Bronchial epithelial cell (primary cell): Measurements from ENCODE around the gene TFAM. TPM values are rescaled to one million over a fixed set of nuclear protein-coding genes. Genes with fewer than 3 reads are reported as not detected.

Experiments used
- DNase-seq: peaks from one replicate; pipeline ENCODE4 v3.0.0-alpha.2; 2010; ENCODE audit warnings: low read depth
- FAIRE-seq: peaks from 2 replicates; lab custom pipeline; 2011; peaks lifted over from hg19 to GRCh38; lab: Jason Lieb, UNC
- H3K27me3 ChIP-seq: 2 replicates; pipeline ENCODE4 v1.5.1; 2011; ENCODE audit warnings: low read length; ENCODE audit not compliant: control insufficient read depth, insufficient read depth
- H3K36me3 ChIP-seq: 2 replicates; pipeline ENCODE4 v1.5.1; 2011; ENCODE audit warnings: low read length; ENCODE audit not compliant: control insufficient read depth, insufficient read depth
- H3K4me3 ChIP-seq: 2 replicates; pipeline ENCODE4 v1.5.1; 2011; ENCODE audit warnings: mild to moderate bottlenecking, low read depth, low read length, control low read depth
- total RNA-seq: library from RNA; depleted of rRNA; stranded (reverse); fragments of >200 nt; gene quantifications from 2 replicates; pipeline ENCODE4 v1.2.1, GENCODE V29; 2014
- TF ChIP-seq, protein P1 (sequence below): IDR thresholded peaks from 2 replicates; pipeline ENCODE4 v1.5.1; 2011; ENCODE audit warnings: mild to moderate bottlenecking, moderate library complexity, low read length, control low read depth, inconsistent platforms; ENCODE audit not compliant: insufficient read depth, severe bottlenecking

The TFAM gene
- 31.9 and 36.1 TPM in 2 replicates for total RNA-seq

DNA sequence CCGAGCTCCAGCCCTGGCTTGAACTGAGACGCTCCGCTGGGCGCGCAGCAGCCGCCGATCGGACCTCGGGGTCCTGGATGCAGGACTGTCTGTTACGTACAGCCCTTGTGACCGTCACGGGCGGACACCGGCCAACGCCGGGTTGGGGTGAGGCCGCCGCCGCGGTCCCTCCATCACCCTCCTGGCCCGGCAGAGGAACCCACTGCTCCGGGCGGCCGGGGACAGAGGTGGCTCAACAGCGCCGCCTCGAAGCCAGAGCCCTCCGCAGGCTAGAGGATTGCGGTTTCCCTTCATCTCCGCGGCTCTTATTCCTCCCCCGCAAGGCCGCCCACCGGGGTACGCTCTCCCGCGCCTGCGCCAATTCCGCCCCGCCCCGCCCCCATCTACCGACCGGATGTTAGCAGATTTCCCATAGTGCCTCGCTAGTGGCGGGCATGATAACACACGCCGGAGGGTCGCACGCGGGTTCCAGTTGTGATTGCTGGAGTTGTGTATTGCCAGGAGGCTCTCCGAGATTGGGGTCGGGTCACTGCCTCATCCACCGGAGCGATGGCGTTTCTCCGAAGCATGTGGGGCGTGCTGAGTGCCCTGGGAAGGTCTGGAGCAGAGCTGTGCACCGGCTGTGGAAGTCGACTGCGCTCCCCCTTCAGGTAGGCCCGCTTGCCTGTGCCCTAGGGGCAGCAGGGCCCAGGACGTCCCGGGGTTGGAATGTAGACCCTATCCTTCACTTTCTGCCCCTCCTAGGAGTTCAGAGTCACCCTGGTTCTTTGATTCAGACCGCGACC lies at the start of gene TFAM:
Gene TFAM (plus strand): TSS at position 412 of the 785 bp plus-strand sequence. CDS start 138 bp downstream, at position 550.
- DNase-seq (peak; percentile 80), FAIRE-seq (no peak)
- Histone ChIP-seq H3K27me3 (no peaks in the 10 kb centered on the region), H3K4me3 (peak within 1 kb of the TSS; percentile 98), H3K36me3 (peaks cover 8% of the 10 kb centered on the region)
- TF ChIP-seq, protein P1, sequence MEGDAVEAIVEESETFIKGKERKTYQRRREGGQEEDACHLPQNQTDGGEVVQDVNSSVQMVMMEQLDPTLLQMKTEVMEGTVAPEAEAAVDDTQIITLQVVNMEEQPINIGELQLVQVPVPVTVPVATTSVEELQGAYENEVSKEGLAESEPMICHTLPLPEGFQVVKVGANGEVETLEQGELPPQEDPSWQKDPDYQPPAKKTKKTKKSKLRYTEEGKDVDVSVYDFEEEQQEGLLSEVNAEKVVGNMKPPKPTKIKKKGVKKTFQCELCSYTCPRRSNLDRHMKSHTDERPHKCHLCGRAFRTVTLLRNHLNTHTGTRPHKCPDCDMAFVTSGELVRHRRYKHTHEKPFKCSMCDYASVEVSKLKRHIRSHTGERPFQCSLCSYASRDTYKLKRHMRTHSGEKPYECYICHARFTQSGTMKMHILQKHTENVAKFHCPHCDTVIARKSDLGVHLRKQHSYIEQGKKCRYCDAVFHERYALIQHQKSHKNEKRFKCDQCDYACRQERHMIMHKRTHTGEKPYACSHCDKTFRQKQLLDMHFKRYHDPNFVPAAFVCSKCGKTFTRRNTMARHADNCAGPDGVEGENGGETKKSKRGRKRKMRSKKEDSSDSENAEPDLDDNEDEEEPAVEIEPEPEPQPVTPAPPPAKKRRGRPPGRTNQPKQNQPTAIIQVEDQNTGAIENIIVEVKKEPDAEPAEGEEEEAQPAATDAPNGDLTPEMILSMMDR = peak; percentile 78

DNA sequence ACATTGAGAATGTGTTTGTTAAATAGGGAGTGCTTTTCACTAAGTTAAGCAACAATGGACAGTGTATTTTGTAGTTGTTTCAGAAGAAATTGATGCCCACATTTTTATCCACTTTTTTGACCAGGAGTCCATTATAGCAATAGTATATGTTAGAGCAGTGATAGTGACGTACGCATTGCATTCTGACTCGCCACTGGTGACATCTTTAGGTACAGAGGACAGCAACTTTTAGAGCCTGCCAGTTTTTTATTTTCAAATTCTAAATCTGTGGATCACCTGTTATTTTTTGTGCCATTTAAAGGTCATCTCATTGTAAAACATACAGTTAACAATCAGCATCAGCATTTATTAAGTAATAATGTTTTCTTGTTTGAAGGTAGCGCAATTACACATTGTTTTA lies 49.0 kb upstream of the TFAM start:
- DNase-seq (no peak), FAIRE-seq (no peak)
- TF ChIP-seq, protein P1 = no peak
- Histone ChIP-seq H3K27me3 (no peaks in the 10 kb centered on the region), H3K36me3 (no peaks in the 10 kb centered on the region), H3K4me3 (no peak overlapping the region)

DNA sequence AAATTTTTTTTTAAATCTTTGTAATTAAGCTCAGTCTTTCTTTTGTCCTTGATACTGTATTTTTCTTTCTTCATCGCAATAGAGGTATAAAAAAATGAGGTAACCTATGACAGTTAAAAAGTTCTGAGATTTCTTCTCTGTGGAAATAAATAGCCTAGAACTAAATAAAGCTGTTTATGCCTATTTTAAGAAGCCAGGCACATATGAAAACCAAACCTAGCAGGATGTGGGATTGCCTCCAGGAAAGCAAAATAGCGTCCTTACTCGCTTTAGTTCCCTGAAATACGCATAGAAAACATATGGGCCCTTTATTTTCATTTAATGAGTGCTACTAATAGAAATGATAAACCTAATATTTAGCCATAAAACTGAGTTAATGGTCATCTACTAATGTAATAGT lies 43.8 kb upstream of the TFAM start:
- Histone ChIP-seq H3K27me3 (no peaks in the 10 kb centered on the region), H3K36me3 (peaks cover 1% of the 10 kb centered on the region), H3K4me3 (no peak overlapping the region)
- FAIRE-seq (no peak), DNase-seq (no peak)
- TF ChIP-seq, protein P1 = no peak

DNA sequence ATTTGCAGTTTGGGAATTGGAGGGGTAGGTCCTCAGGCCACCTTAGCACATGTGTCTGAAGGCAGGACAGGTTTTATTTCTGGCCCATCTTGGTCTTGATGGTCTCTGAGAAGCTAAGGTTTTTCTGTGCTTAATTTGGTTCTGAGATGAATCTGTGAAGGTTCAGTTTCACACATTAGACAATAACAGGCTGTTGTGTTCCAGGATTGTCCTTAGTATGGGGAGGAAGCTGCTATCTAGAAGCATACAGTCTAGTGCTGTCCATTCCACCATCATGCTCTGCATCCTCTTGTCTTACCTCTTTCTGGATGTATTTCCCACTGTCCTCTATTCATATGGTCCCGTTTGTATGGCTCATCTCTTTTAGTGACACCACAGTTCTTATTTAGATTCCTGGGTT lies 43.3 kb upstream of the TFAM start:
- Histone ChIP-seq H3K27me3 (no peaks in the 10 kb centered on the region), H3K4me3 (no peak overlapping the region), H3K36me3 (peaks cover 1% of the 10 kb centered on the region)
- FAIRE-seq (no peak), DNase-seq (no peak)
- TF ChIP-seq, protein P1 = no peak

DNA sequence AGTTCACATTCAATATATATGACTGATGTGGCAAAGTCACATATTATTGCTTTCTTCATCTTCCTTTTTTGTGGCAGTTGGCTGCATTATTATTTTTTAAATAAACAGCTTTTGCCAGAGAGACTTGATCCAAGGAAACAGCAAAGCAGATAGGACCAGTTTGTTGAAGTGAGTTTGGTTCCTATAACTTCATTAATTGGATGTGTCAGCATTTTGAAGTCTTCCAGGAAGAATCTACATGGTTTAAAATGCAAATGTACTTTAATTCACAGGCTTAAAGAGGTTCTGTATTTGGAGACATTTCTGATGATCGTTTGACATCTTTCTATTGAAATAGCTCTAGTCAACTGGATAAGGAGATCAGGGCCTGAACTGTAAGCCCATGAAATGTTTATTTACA lies 37.2 kb upstream of the TFAM start:
- FAIRE-seq (no peak), DNase-seq (no peak)
- Histone ChIP-seq H3K36me3 (peaks cover 1% of the 10 kb centered on the region), H3K27me3 (no peaks in the 10 kb centered on the region), H3K4me3 (no peak overlapping the region)
- TF ChIP-seq, protein P1 = no peak
